ENCODE results near the gene CARD11. TPM values are rescaled to one million over a fixed set of nuclear protein-coding genes. Genes with fewer than 3 reads are reported as not detected.
"Not testable (repeated sequence)": the region's sequence is repeated elsewhere in the genome, so short reads cannot be mapped to it uniquely, and the experiment has no call there.

CARD11 gene
- polyA plus RNA-seq, 1 donor from 2014 or later: not detected

GRCh38 chr7:2958416-2959102, 85.1 kb downstream of the CARD11 start:
- Histone ChIP-seq H3K9me3 (ENCODE audit: low read length) (no peaks in the 10 kb centered on the region), H3K27me3 (ENCODE audit: insufficient read depth, low read depth, low read length) (no peaks in the 10 kb centered on the region), H3K4me2 (ENCODE audit: low read length) (no peak overlapping the region), H3K36me3 (ENCODE audit: insufficient read depth, low read length) (no peaks in the 10 kb centered on the region), H3K9ac (ENCODE audit: low read length) (no peak overlapping the region), H4K20me1 (ENCODE audit: insufficient read depth) (no peaks in the 10 kb centered on the region), H3K9me2 (ENCODE audit: insufficient read depth, low read length) (no peaks in the 10 kb centered on the region), H2AFZ (ENCODE audit: low read depth, low read length) (no peak overlapping the region), H3F3A (ENCODE audit: insufficient read depth, low read length, poor library complexity, severe bottlenecking) (no peaks in the 10 kb centered on the region), H3K79me2 (replicated peaks; ENCODE audit: insufficient read depth, low read length) (no peaks in the 10 kb centered on the region), H3K27ac (ENCODE audit: low read length) (no peak overlapping the region), H3K4me3 (ENCODE audit: low read length) (no peak overlapping the region)
- TF ChIP-seq EZH2 (IDR thresholded peaks at IDR 0.05; ENCODE audit: borderline replicate concordance, insufficient read depth, low read length, poor library complexity, severe bottlenecking) (no peak), EP300 (conservative IDR thresholded peaks at IDR 0.05; ENCODE audit: poor library complexity, severe bottlenecking) (no peak), TAF1 (IDR thresholded peaks at IDR 0.05; ENCODE audit: low read depth) (no peak), MXI1 (conservative IDR thresholded peaks at IDR 0.05; ENCODE audit: poor library complexity, severe bottlenecking) (no peak), POLR2AphosphoS5 (IDR thresholded peaks at IDR 0.05) (no peak), REST (IDR thresholded peaks at IDR 0.05; ENCODE audit: borderline replicate concordance) (no peak), SMC3 (conservative IDR thresholded peaks at IDR 0.05; ENCODE audit: poor library complexity) (no peak), RAD21 (conservative IDR thresholded peaks at IDR 0.05) (no peak)
- TF ChIP-seq, protein P1, sequence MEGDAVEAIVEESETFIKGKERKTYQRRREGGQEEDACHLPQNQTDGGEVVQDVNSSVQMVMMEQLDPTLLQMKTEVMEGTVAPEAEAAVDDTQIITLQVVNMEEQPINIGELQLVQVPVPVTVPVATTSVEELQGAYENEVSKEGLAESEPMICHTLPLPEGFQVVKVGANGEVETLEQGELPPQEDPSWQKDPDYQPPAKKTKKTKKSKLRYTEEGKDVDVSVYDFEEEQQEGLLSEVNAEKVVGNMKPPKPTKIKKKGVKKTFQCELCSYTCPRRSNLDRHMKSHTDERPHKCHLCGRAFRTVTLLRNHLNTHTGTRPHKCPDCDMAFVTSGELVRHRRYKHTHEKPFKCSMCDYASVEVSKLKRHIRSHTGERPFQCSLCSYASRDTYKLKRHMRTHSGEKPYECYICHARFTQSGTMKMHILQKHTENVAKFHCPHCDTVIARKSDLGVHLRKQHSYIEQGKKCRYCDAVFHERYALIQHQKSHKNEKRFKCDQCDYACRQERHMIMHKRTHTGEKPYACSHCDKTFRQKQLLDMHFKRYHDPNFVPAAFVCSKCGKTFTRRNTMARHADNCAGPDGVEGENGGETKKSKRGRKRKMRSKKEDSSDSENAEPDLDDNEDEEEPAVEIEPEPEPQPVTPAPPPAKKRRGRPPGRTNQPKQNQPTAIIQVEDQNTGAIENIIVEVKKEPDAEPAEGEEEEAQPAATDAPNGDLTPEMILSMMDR (IDR thresholded peaks at IDR 0.05; ENCODE audit: poor library complexity, severe bottlenecking): no peak

DNA sequence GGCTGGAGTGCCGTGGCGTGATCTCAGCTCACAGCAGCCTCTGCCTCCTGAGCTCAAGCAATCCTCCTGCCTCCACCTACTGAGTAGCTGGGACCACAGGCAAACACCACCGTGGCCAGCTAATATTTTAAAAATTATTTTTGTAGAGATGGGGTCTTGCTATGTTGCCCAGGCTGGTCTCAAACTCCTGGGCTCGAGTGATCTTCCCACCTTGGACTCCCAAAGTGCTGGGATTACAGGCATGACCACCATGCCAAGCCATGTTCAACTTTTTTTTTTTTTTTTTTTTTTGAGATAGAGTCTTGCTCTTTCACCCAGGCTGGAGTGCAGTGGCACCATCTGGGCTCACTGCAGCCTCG, 86.3 kb downstream of the CARD11 start:
- H3F3A ChIP-seq (ENCODE audit: insufficient read depth, low read length, poor library complexity, severe bottlenecking); H3K27me3 ChIP-seq (ENCODE audit: insufficient read depth, low read depth, low read length); H3K9me2 ChIP-seq (ENCODE audit: insufficient read depth, low read length); H3K36me3 ChIP-seq (ENCODE audit: insufficient read depth, low read length); H3K9ac ChIP-seq (ENCODE audit: low read length); H2AFZ ChIP-seq (ENCODE audit: low read depth, low read length); H3K9me3 ChIP-seq (ENCODE audit: low read length); H3K4me3 ChIP-seq (ENCODE audit: low read length); H4K20me1 ChIP-seq (ENCODE audit: insufficient read depth); H3K27ac ChIP-seq (ENCODE audit: low read length); H3K79me2 ChIP-seq (replicated peaks; ENCODE audit: insufficient read depth, low read length); H3K4me2 ChIP-seq (ENCODE audit: low read length): not testable (repeated sequence)
